Ascending aorta (tissue), 2 donors: ENCODE measurements around the gene KCNJ9. TPM values are rescaled to one million over a fixed set of nuclear protein-coding genes. Genes with fewer than 3 reads are reported as not detected.

Experiments used
- DNase-seq, 2 donors: peaks; one replicate each; pipeline ENCODE4 v3.0.0-alpha.2; 2019; ENCODE audit warnings: low spot score in 2 of 2
- H3K27ac ChIP-seq, 2 donors: fragments of 200-600 bp; sonication (generic); one replicate each; pipeline ENCODE4 v1.5.1; 2016 to 2017; ENCODE audit warnings: mild to moderate bottlenecking in 1 of 2
- H3K27me3 ChIP-seq: fragments of 200-600 bp; sonication (generic); one replicate; pipeline ENCODE4 v1.5.1; 2017
- H3K36me3 ChIP-seq, 2 donors: fragments of 200-600 bp; sonication (generic); one replicate each; pipeline ENCODE4 v1.5.1; 2016
- H3K4me1 ChIP-seq, 2 donors: fragments of 200-600 bp; sonication (generic); one replicate each; pipeline ENCODE4 v1.5.1; 2016 to 2017; ENCODE audit warnings: mild to moderate bottlenecking in 1 of 2
- H3K4me3 ChIP-seq, 2 donors: fragments of 200-600 bp; sonication (generic); one replicate each; pipeline ENCODE4 v1.5.1; 2016 to 2017; ENCODE audit warnings: mild to moderate bottlenecking in 1 of 2
- H3K9me3 ChIP-seq, 2 donors: fragments of 200-600 bp; sonication (generic); one replicate each; pipeline ENCODE4 v1.5.1; 2016
- CTCF ChIP-seq, 3 experiments: fragments of 200-600 bp in 2 of 3; fragments of 450-650 bp in 1 of 3; sonication (generic) in 2 of 3; IDR thresholded peaks; one replicate each; pipeline ENCODE4 v1.5.1; 2016 to 2019; ENCODE audit warnings: antibody characterized with exemption in 3 of 3, mild to moderate bottlenecking in 1 of 3, moderate library complexity in 1 of 3
- intact Hi-C: fragments of 100-400 bp; cut with DNase I; formaldehyde crosslinking; loops from one replicate; pipeline ENCODE4 v1.15.1; 2023
- total RNA-seq: library from RNA; depleted of rRNA; stranded (reverse); fragments of >200 nt; gene quantifications from one replicate; pipeline ENCODE4 v1.1.0, GENCODE V29; 2016

Gene KCNJ9
- total RNA-seq, 1 donor from 2014 or later, result 1.2 TPM

- H3K36me3 ChIP-seq, result peaks cover 30 to 61% of the 10 kb centered on the region in 2 donors
These were observed 48.2 kb downstream of the KCNJ9 start for GRCh38 chr1:160129558-160129957.

GRCh38 chr1:160129966-160130365, 48.6 kb downstream of the KCNJ9 start:
- Histone ChIP-seq H3K36me3 (peaks cover 33 to 64% of the 10 kb centered on the region in 2 donors), H3K4me1 (peaks cover 10 to 27% of the 10 kb centered on the region in 2 donors), H3K4me3 (no peak overlapping the region), H3K9me3 (no peaks in the 10 kb centered on the region), H3K27ac (peak overlapping the region; percentile 86 to 96), H3K27me3 (no peaks in the 10 kb centered on the region)
- TF ChIP-seq CTCF (IDR thresholded peaks at IDR 0.05), result no peak
- intact Hi-C loops, result loop anchor here (2.0 kb wide), 1 partner anchor 25 kb away; no protein-coding TSS in a partner anchor
- DNase-seq, result no peak

More at GRCh38 chr1:160129558-160129957, 48.2 kb downstream of the KCNJ9 start:
- Histone ChIP-seq H3K9me3 (no peaks in the 10 kb centered on the region), H3K27ac (peak overlapping the region; percentile 86 to 96), H3K4me3 (no peak overlapping the region), H3K27me3 (no peaks in the 10 kb centered on the region), H3K4me1 (peaks cover 10 to 29% of the 10 kb centered on the region in 2 donors)
- TF ChIP-seq CTCF (IDR thresholded peaks at IDR 0.05), result no peak
- intact Hi-C loops, result no loop called here
- no peak for DNase-seq

- TF ChIP-seq CTCF (IDR thresholded peaks at IDR 0.05), result no peak
- Histone ChIP-seq H3K4me1 (peaks cover 10 to 22% of the 10 kb centered on the region in 2 donors), H3K27me3 (no peaks in the 10 kb centered on the region), H3K4me3 (no peak overlapping the region), H3K27ac (peak overlapping the region; percentile 86 to 96), H3K36me3 (peaks cover 33 to 64% of the 10 kb centered on the region in 2 donors), H3K9me3 (no peaks in the 10 kb centered on the region)
- DNase-seq, result no peak
- intact Hi-C loops, result loop anchor here (2.0 kb wide), 1 partner anchor 26 kb away; no protein-coding TSS in a partner anchor
These were observed 49.1 kb downstream of the KCNJ9 start for GRCh38 chr1:160130486-160130885.

- no peak for TF ChIP-seq CTCF (IDR thresholded peaks at IDR 0.05)
- DNase-seq, result no peak
- no peaks in the 10 kb centered on the region for H3K27me3 ChIP-seq
- H3K9me3 ChIP-seq, result no peaks in the 10 kb centered on the region
- H3K36me3 ChIP-seq, result peaks cover 33 to 64% of the 10 kb centered on the region in 2 donors
- peaks cover 10 to 21% of the 10 kb centered on the region in 2 donors for H3K4me1 ChIP-seq
- intact Hi-C loops, result loop anchor here (2.0 kb wide), 1 partner anchor 26 kb away; no protein-coding TSS in a partner anchor
- H3K4me3 ChIP-seq, result no peak overlapping the region
- H3K27ac ChIP-seq, result peak overlapping the region; percentile 86 to 96
These were observed 49.6 kb downstream of the KCNJ9 start for GRCh38 chr1:160130939-160131338.

GRCh38 chr1:160131803-160132565, 50.6 kb downstream of the KCNJ9 start:
- Histone ChIP-seq H3K4me1 (peaks cover 10 to 21% of the 10 kb centered on the region in 2 donors), H3K27ac (peak overlapping the region; percentile 86 to 96)

More at GRCh38 chr1:160131803-160132565, 50.6 kb downstream of the KCNJ9 start:
- peak; percentile 40 to 90 for DNase-seq
- TF ChIP-seq CTCF (IDR thresholded peaks at IDR 0.05), result no peak
- peaks cover 33 to 64% of the 10 kb centered on the region in 2 donors for H3K36me3 ChIP-seq
- H3K9me3 ChIP-seq, result no peaks in the 10 kb centered on the region
- intact Hi-C loops, result loop anchor here (2.0 kb wide), 2 partner anchors 17 to 27 kb away; no protein-coding TSS in a partner anchor
- H3K4me3 ChIP-seq, result no peak overlapping the region
- no peaks in the 10 kb centered on the region for H3K27me3 ChIP-seq
